ENCODE measurements around the gene ATG7. TPM values are rescaled to one million over a fixed set of nuclear protein-coding genes. Genes with fewer than 3 reads are reported as not detected.
"Not testable (repeated sequence)": the region's sequence is repeated elsewhere in the genome, so short reads cannot be mapped to it uniquely, and the experiment has no call there.

Gene ATG7
- total RNA-seq, 3 donors from 2014 or later (not counting 1 experiment from before 2014, with no cell fraction given) = 55.3 to 72.9 (median 68.6) TPM

DNA sequence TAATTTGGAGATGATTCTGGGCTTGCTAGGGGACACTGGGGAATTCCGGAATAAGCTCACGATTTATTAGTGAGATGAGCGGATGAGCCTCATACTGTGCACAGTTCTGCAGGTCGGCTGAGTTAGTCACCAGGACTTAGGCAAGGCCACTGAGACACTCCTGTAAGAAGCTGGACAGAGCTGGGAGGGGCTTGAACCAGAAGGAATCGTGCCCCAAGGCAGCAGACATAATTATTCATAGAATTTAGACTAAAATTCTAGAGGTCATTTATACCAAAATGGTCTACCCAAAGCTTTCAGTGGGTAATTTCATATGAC lies 250.2 kb downstream of the ATG7 start:
- H3K27ac Mint-ChIP-seq = no peak overlapping the region
- H3K27me3 Mint-ChIP-seq (ENCODE audit: low read depth in 2 of 2) = no peaks in the 10 kb centered on the region
- no peak for DNase-seq
- Histone ChIP-seq H3K9me3 (ENCODE audit: control insufficient read depth, insufficient read depth, low read length) (no peaks in the 10 kb centered on the region), H3K27me3 (ENCODE audit: control insufficient read depth, insufficient read depth, low read length) (no peaks in the 10 kb centered on the region), H3K36me3 (ENCODE audit: control insufficient read depth, insufficient read depth, low read length) (no peaks in the 10 kb centered on the region), H3K27ac (ENCODE audit: low read length) (no peak overlapping the region), H3K4me1 (ENCODE audit: control insufficient read depth, insufficient read depth, low read length) (no peaks in the 10 kb centered on the region), H3K4me3 (ENCODE audit: low read length) (no peak overlapping the region)
- TF ChIP-seq, protein P1, sequence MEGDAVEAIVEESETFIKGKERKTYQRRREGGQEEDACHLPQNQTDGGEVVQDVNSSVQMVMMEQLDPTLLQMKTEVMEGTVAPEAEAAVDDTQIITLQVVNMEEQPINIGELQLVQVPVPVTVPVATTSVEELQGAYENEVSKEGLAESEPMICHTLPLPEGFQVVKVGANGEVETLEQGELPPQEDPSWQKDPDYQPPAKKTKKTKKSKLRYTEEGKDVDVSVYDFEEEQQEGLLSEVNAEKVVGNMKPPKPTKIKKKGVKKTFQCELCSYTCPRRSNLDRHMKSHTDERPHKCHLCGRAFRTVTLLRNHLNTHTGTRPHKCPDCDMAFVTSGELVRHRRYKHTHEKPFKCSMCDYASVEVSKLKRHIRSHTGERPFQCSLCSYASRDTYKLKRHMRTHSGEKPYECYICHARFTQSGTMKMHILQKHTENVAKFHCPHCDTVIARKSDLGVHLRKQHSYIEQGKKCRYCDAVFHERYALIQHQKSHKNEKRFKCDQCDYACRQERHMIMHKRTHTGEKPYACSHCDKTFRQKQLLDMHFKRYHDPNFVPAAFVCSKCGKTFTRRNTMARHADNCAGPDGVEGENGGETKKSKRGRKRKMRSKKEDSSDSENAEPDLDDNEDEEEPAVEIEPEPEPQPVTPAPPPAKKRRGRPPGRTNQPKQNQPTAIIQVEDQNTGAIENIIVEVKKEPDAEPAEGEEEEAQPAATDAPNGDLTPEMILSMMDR (IDR thresholded peaks at IDR 0.05) = no peak
- 94% methylated on average over 5 of the region's 5 CpGs for WGBS (ENCODE audit: insufficient coverage)
- no peak overlapping the region for H3K4me3 Mint-ChIP-seq
- H3K9me3 Mint-ChIP-seq = no peaks in the 10 kb centered on the region
- no peaks in the 10 kb centered on the region for H3K36me3 Mint-ChIP-seq
- peaks cover 5 to 17% of the 10 kb centered on the region in 2 donors for H3K4me1 Mint-ChIP-seq
- intact Hi-C loops (cut with micrococcal nuclease) = no loop called here
- no peak for ATAC-seq

DNA sequence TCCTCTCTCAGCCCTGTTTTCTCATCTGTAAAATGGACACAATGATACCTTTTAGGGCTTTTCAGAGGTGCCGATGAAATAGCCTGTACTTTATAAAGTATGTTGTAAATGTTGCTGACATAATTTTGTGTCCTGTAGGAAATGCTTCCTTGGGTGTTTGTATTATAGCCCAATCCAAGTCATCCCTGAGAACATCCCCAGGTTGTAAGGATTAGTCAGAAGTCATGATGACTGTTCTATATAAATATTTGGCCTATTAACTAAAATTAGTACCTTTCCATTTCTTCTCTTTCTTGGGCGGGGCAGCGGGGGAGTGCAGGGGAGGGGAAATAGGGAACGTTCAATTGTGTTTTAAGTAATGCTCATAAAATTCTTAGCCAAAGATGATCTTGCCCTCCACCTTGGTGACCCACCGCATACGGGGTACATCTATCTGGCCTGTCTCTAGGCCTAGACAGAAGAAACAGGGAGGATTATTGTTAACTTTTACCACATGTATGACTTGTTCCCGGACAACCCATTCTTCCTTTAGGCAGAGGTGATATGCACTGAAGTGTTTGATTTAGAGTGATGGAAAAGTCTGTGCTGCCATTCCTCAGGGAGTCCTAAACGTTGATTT lies 250.9 kb downstream of the ATG7 start:
- intact Hi-C loops (cut with micrococcal nuclease) = no loop called here
- no peaks in the 10 kb centered on the region for H3K36me3 ChIP-seq (ENCODE audit: control insufficient read depth, insufficient read depth, low read length)
- H3K27me3 ChIP-seq (ENCODE audit: control insufficient read depth, insufficient read depth, low read length) = no peaks in the 10 kb centered on the region
- no peaks in the 10 kb centered on the region for H3K27me3 Mint-ChIP-seq (ENCODE audit: low read depth in 2 of 2)
- ATAC-seq (no peak), DNase-seq (no peak)
- WGBS (ENCODE audit: insufficient coverage) = 78% methylated on average over 4 of the region's 8 CpGs
- H3K9me3 Mint-ChIP-seq = no peaks in the 10 kb centered on the region
- no peak overlapping the region for H3K27ac ChIP-seq (ENCODE audit: low read length)
- H3K27ac Mint-ChIP-seq = no peak overlapping the region
- H3K4me1 Mint-ChIP-seq = peaks cover 5 to 11% of the 10 kb centered on the region in 2 donors
- H3K4me1 ChIP-seq (ENCODE audit: control insufficient read depth, insufficient read depth, low read length) = no peaks in the 10 kb centered on the region
- H3K4me3 Mint-ChIP-seq = no peak overlapping the region
- no peaks in the 10 kb centered on the region for H3K36me3 Mint-ChIP-seq
- no peak overlapping the region for H3K4me3 ChIP-seq (ENCODE audit: low read length)
- TF ChIP-seq, protein P1 (IDR thresholded peaks at IDR 0.05) = no peak
- H3K9me3 ChIP-seq (ENCODE audit: control insufficient read depth, insufficient read depth, low read length) = no peaks in the 10 kb centered on the region

DNA sequence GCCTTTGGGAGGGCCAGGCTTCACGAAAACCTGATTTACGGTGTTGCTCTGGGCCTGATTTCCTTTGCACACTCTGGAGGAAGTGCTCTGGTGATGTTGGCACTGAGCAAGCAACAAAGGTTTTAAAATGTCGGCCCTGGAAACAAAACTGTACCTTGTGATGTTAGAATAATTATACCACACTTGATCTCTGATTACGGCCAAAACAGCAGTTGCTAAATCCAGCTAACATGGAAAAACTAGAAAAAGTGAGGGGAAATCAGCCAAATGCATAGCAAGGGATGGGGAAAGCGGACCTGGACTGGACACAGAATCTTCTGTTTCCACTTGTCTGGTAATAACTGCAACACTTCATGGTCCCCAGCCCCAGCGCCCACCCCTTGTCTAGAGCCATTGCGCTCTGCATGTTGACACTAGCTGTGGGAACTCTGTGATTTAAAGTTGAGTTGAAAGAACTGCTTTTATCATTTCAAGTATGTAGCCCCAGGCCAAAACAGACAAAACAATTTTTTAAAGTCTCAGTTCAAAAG lies 251.4 kb downstream of the ATG7 start:
- TF ChIP-seq, protein P1 (IDR thresholded peaks at IDR 0.05) = no peak
- WGBS (ENCODE audit: insufficient coverage) = 79% methylated on average over 7 of the region's 7 CpGs
- H3K4me3 Mint-ChIP-seq = no peak overlapping the region
- H3K36me3 Mint-ChIP-seq = no peaks in the 10 kb centered on the region
- DNase-seq (no peak), ATAC-seq (no peak)
- intact Hi-C loops (cut with micrococcal nuclease) = no loop called here
- Histone ChIP-seq H3K4me1 (ENCODE audit: control insufficient read depth, insufficient read depth, low read length) (no peaks in the 10 kb centered on the region), H3K9me3 (ENCODE audit: control insufficient read depth, insufficient read depth, low read length) (no peaks in the 10 kb centered on the region), H3K36me3 (ENCODE audit: control insufficient read depth, insufficient read depth, low read length) (no peaks in the 10 kb centered on the region), H3K27ac (ENCODE audit: low read length) (no peak overlapping the region), H3K4me3 (ENCODE audit: low read length) (no peak overlapping the region), H3K27me3 (ENCODE audit: control insufficient read depth, insufficient read depth, low read length) (no peaks in the 10 kb centered on the region)
- peaks cover 5 to 11% of the 10 kb centered on the region in 2 donors for H3K4me1 Mint-ChIP-seq
- no peaks in the 10 kb centered on the region for H3K9me3 Mint-ChIP-seq
- no peak overlapping the region for H3K27ac Mint-ChIP-seq
- H3K27me3 Mint-ChIP-seq (ENCODE audit: low read depth in 2 of 2) = no peaks in the 10 kb centered on the region

DNA sequence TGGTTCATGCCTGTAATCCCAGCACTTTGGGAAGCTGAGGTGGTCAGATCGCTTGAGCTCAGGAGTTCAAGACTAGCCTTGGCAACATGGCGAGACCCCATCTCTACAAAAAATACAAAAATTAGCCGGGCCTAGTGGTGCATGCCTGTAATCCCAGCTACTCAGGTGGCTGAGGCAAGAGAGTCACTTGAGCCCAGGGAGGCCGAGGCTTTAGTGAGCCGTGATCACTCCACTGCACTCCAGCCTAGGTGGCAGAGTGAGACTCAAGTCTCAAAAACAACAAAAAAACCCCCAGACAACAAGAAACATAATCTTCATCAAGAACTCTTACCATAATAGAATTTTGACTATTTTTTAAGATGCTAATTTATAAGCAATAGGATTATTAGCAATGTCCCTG lies 253.9 kb downstream of the ATG7 start:
- DNase-seq; H3K4me3 Mint-ChIP-seq; H3K4me3 ChIP-seq (ENCODE audit: low read length); H3K9me3 ChIP-seq (ENCODE audit: control insufficient read depth, insufficient read depth, low read length); intact Hi-C loops (cut with micrococcal nuclease); H3K27ac ChIP-seq (ENCODE audit: low read length); H3K27me3 Mint-ChIP-seq (ENCODE audit: low read depth in 2 of 2); H3K4me1 Mint-ChIP-seq; H3K27me3 ChIP-seq (ENCODE audit: control insufficient read depth, insufficient read depth, low read length); H3K4me1 ChIP-seq (ENCODE audit: control insufficient read depth, insufficient read depth, low read length); H3K27ac Mint-ChIP-seq; ATAC-seq; H3K36me3 ChIP-seq (ENCODE audit: control insufficient read depth, insufficient read depth, low read length); H3K36me3 Mint-ChIP-seq; H3K9me3 Mint-ChIP-seq: not testable (repeated sequence)
- WGBS (ENCODE audit: insufficient coverage) = 98% methylated on average over 5 of the region's 5 CpGs

Measured in natural killer cell (primary cell).